Calu3 (cell line): ENCODE measurements around the gene GJA5. TPM values are rescaled to one million over a fixed set of nuclear protein-coding genes. Genes with fewer than 3 reads are reported as not detected.

Experiments used
- BruUV-seq: library from RNA; stranded (reverse); fragments of 400-500 nt; replicated peaks from 2 replicates; lab custom pipeline; 2021; lab: Mats Ljungman, UMichigan
- CTCF ChIA-PET: fragments of 300-600 bp; sonication (Branson Sonifier 250); formaldehyde crosslinking; loops from one replicate; lab custom pipeline; 2022; ENCODE audit warnings: antibody characterized with exemption; lab: Charles Lee
- DNase-seq: peaks from one replicate; pipeline ENCODE4 v3.0.0; 2022
- H3K27ac Mint-ChIP-seq: one replicate; pipeline ENCODE4 v1.8.0; 2022; ENCODE audit warnings: mixed read lengths; ENCODE audit not compliant: unreplicated experiment
- H3K27me3 Mint-ChIP-seq: one replicate; pipeline ENCODE4 v1.8.0; 2022; ENCODE audit warnings: mixed read lengths; ENCODE audit not compliant: unreplicated experiment
- H3K36me3 Mint-ChIP-seq: one replicate; pipeline ENCODE4 v1.8.0; 2022; ENCODE audit warnings: mild to moderate bottlenecking, moderate library complexity, mixed read lengths; ENCODE audit not compliant: insufficient read depth, unreplicated experiment
- H3K4me1 Mint-ChIP-seq: one replicate; pipeline ENCODE4 v1.8.0; 2022; ENCODE audit warnings: mild to moderate bottlenecking, low read depth, mixed read lengths; ENCODE audit not compliant: unreplicated experiment
- H3K4me3 Mint-ChIP-seq: one replicate; pipeline ENCODE4 v1.8.0; 2022; ENCODE audit warnings: mild to moderate bottlenecking, low read depth, moderate library complexity, mixed read lengths; ENCODE audit not compliant: unreplicated experiment
- H3K9me3 Mint-ChIP-seq: one replicate; pipeline ENCODE4 v1.8.0; 2022; ENCODE audit warnings: low read depth, mixed read lengths; ENCODE audit not compliant: unreplicated experiment
- CTCF ChIP-seq: fragments of 200-600 bp; IDR thresholded peaks from one replicate; pipeline ENCODE4 v1.8.0; 2022; ENCODE audit warnings: antibody characterized with exemption; ENCODE audit not compliant: unreplicated experiment
- intact Hi-C: fragments of 100-400 bp; cut with micrococcal nuclease; formaldehyde crosslinking; loops from one replicate; pipeline ENCODE4 v1.10.0; 2022; ENCODE audit not compliant: unreplicated experiment
- total RNA-seq: library from RNA; stranded (reverse); gene quantifications from 2 replicates; pipeline ENCODE4 v1.2.3, GENCODE V29; 2022

GJA5 gene
- total RNA-seq, 1 experiment from 2014 or later = not detected

DNA sequence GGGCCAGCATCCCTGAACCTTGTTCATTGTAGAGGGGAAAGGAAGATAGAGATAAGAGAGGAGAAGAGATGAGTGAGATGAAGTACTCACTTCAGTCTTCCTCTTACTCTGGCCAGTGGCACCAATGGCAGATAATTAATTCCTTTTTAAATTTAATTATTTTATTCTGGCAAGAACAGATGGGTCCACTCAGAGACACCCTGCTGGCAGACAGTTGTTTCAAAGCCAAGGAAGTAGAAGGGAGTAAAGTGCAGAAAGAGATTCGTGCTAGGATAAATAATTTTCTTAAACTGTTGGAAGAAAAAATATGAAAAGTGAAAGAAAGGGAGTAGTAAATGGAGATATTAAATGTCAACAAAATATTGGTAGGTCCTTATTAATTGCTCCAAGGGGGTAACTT, 7.7 kb upstream of the GJA5 start:
- H3K27me3 Mint-ChIP-seq = peaks cover 7% of the 10 kb centered on the region
- CTCF ChIA-PET = no interaction called here
- H3K9me3 Mint-ChIP-seq = no peaks in the 10 kb centered on the region
- no peaks in the 10 kb centered on the region for H3K36me3 Mint-ChIP-seq
- H3K4me3 Mint-ChIP-seq = no peak overlapping the region
- H3K4me1 Mint-ChIP-seq = peaks cover 2% of the 10 kb centered on the region
- DNase-seq = no peak
- TF ChIP-seq CTCF = no peak
- no peak overlapping the region for H3K27ac Mint-ChIP-seq
- intact Hi-C loops = loop anchor here (10.0 kb wide), 1 partner anchor 47 kb away; no protein-coding TSS in a partner anchor
- no TSS peak for BruUV-seq

GRCh38 chr1:147762233-147763024, 2.0 kb upstream of the GJA5 start:
- H3K9me3 Mint-ChIP-seq = no peaks in the 10 kb centered on the region
- DNase-seq = no peak
- peak overlapping the region; percentile 3 for H3K27ac Mint-ChIP-seq
- no peaks in the 10 kb centered on the region for H3K27me3 Mint-ChIP-seq
- peaks cover 24% of the 10 kb centered on the region for H3K4me1 Mint-ChIP-seq
- no peak for TF ChIP-seq CTCF
- no TSS peak for BruUV-seq
- intact Hi-C loops = loop anchor here (10.0 kb wide), 1 partner anchor 52 kb away; no protein-coding TSS in a partner anchor
- H3K36me3 Mint-ChIP-seq = no peaks in the 10 kb centered on the region
- CTCF ChIA-PET = no interaction called here
- H3K4me3 Mint-ChIP-seq = no peak overlapping the region

GRCh38 chr1:147758379-147759100, 1.9 kb downstream of the GJA5 start:
- CTCF ChIA-PET = interaction anchor here (1.1 kb wide), 1 partner anchor 126 kb away, joined by 3 read pairs; no protein-coding TSS in a partner anchor
- Mint-ChIP-seq H3K36me3 (no peaks in the 10 kb centered on the region), H3K4me1 (peaks cover 38% of the 10 kb centered on the region), H3K27me3 (no peaks in the 10 kb centered on the region), H3K9me3 (no peaks in the 10 kb centered on the region), H3K4me3 (no peak overlapping the region), H3K27ac (no peak overlapping the region)
- DNase-seq = no peak
- intact Hi-C loops = loop anchor here (5.0 kb wide), 1 partner anchor 94 kb away; no protein-coding TSS in a partner anchor
- no peak for TF ChIP-seq CTCF
- BruUV-seq = no TSS peak

- TF ChIP-seq CTCF = no peak
- H3K9me3 Mint-ChIP-seq = no peaks in the 10 kb centered on the region
- peaks cover 28% of the 10 kb centered on the region for H3K4me1 Mint-ChIP-seq
- H3K27me3 Mint-ChIP-seq = no peaks in the 10 kb centered on the region
- H3K27ac Mint-ChIP-seq = peak overlapping the region; percentile 48
- DNase-seq = peak; percentile 76
- CTCF ChIA-PET = interaction anchor here (1.2 kb wide), 1 partner anchor 40 kb away, joined by 6 read pairs; no protein-coding TSS in a partner anchor
- no peak overlapping the region for H3K4me3 Mint-ChIP-seq
- BruUV-seq = no TSS peak
- H3K36me3 Mint-ChIP-seq = no peaks in the 10 kb centered on the region
- intact Hi-C loops = loop anchor here (5.0 kb wide), 1 partner anchor 95 kb away; no protein-coding TSS in a partner anchor
Measured at GRCh38 chr1:147757015-147757990, 3.1 kb downstream of the GJA5 start.
